ENCODE measurements around the gene ARHGAP15.

Gene ARHGAP15

GRCh38 chr2:143355870-143356269 is 226.7 kb downstream of the ARHGAP15 start:
- DNase-seq: no peak
- TF ChIP-seq POLR2A (IDR thresholded peaks at IDR 0.05; ENCODE audit: low read length) (no peak), GATA1 (IDR thresholded peaks at IDR 0.05; ENCODE audit: low read depth, low read length) (no peak)

GRCh38 chr2:143356336-143356735 is 227.1 kb downstream of the ARHGAP15 start:
- no peak for DNase-seq
- TF ChIP-seq GATA1 (IDR thresholded peaks at IDR 0.05; ENCODE audit: low read depth, low read length): no peak
- TF ChIP-seq POLR2A (IDR thresholded peaks at IDR 0.05; ENCODE audit: low read length): no peak

GRCh38 chr2:143356736-143357446 is 227.7 kb downstream of the ARHGAP15 start:
- no peak for DNase-seq
- TF ChIP-seq GATA1 (IDR thresholded peaks at IDR 0.05; ENCODE audit: low read depth, low read length) (no peak), POLR2A (IDR thresholded peaks at IDR 0.05; ENCODE audit: low read length) (no peak)

GRCh38 chr2:143357966-143358365 is 228.7 kb downstream of the ARHGAP15 start:
- DNase-seq: no peak
- no peak for TF ChIP-seq GATA1 (IDR thresholded peaks at IDR 0.05; ENCODE audit: low read depth, low read length)
- TF ChIP-seq POLR2A (IDR thresholded peaks at IDR 0.05; ENCODE audit: low read length): no peak

- no peak for DNase-seq
- TF ChIP-seq GATA1 (IDR thresholded peaks at IDR 0.05; ENCODE audit: low read depth, low read length) (no peak), POLR2A (IDR thresholded peaks at IDR 0.05; ENCODE audit: low read length) (no peak)
Measured at GRCh38 chr2:143361346-143361745, 232.1 kb downstream of the ARHGAP15 start.

GRCh38 chr2:143371616-143372015 is 242.4 kb downstream of the ARHGAP15 start:
- DNase-seq: no peak
- TF ChIP-seq POLR2A (IDR thresholded peaks at IDR 0.05; ENCODE audit: low read length): no peak
- TF ChIP-seq GATA1 (IDR thresholded peaks at IDR 0.05; ENCODE audit: low read depth, low read length): no peak

- TF ChIP-seq GATA1 (IDR thresholded peaks at IDR 0.05; ENCODE audit: low read depth, low read length) (no peak), POLR2A (IDR thresholded peaks at IDR 0.05; ENCODE audit: low read length) (no peak)
- no peak for DNase-seq
Measured at GRCh38 chr2:143375384-143375880, 246.2 kb downstream of the ARHGAP15 start.

GRCh38 chr2:143378996-143379395 is 249.8 kb downstream of the ARHGAP15 start:
- TF ChIP-seq GATA1 (IDR thresholded peaks at IDR 0.05; ENCODE audit: low read depth, low read length): no peak
- TF ChIP-seq POLR2A (IDR thresholded peaks at IDR 0.05; ENCODE audit: low read length): no peak
- DNase-seq: no peak

- no peak for DNase-seq
- no peak for TF ChIP-seq POLR2A (IDR thresholded peaks at IDR 0.05; ENCODE audit: low read length)
- no peak for TF ChIP-seq GATA1 (IDR thresholded peaks at IDR 0.05; ENCODE audit: low read depth, low read length)
Measured at GRCh38 chr2:143379955-143380354, 250.7 kb downstream of the ARHGAP15 start.

- TF ChIP-seq GATA1 (IDR thresholded peaks at IDR 0.05; ENCODE audit: low read depth, low read length) (no peak), POLR2A (IDR thresholded peaks at IDR 0.05; ENCODE audit: low read length) (no peak)
- DNase-seq: no peak
Measured at GRCh38 chr2:143382573-143382972, 253.4 kb downstream of the ARHGAP15 start.

- no peak for DNase-seq
- TF ChIP-seq GATA1 (IDR thresholded peaks at IDR 0.05; ENCODE audit: low read depth, low read length) (no peak), POLR2A (IDR thresholded peaks at IDR 0.05; ENCODE audit: low read length) (no peak)
Measured at GRCh38 chr2:143383016-143383415, 253.8 kb downstream of the ARHGAP15 start.

GRCh38 chr2:143384111-143384510 is 254.9 kb downstream of the ARHGAP15 start:
- TF ChIP-seq POLR2A (IDR thresholded peaks at IDR 0.05; ENCODE audit: low read length): no peak
- TF ChIP-seq GATA1 (IDR thresholded peaks at IDR 0.05; ENCODE audit: low read depth, low read length): no peak

GRCh38 chr2:143390171-143390570 is 261.0 kb downstream of the ARHGAP15 start:
- TF ChIP-seq GATA1 (IDR thresholded peaks at IDR 0.05; ENCODE audit: low read depth, low read length): no peak
- TF ChIP-seq POLR2A (IDR thresholded peaks at IDR 0.05; ENCODE audit: low read length): no peak

More at GRCh38 chr2:143384111-143384510, 254.9 kb downstream of the ARHGAP15 start:
- DNase-seq: no peak

GRCh38 chr2:143392358-143392757 is 263.1 kb downstream of the ARHGAP15 start:
- no peak for DNase-seq
- no peak for TF ChIP-seq GATA1 (IDR thresholded peaks at IDR 0.05; ENCODE audit: low read depth, low read length)
- TF ChIP-seq POLR2A (IDR thresholded peaks at IDR 0.05; ENCODE audit: low read length): no peak

More at GRCh38 chr2:143390171-143390570, 261.0 kb downstream of the ARHGAP15 start:
- no peak for DNase-seq

- TF ChIP-seq POLR2A (IDR thresholded peaks at IDR 0.05; ENCODE audit: low read length) (no peak), GATA1 (IDR thresholded peaks at IDR 0.05; ENCODE audit: low read depth, low read length) (no peak)
- DNase-seq: no peak
Measured at GRCh38 chr2:143394062-143394461, 264.8 kb downstream of the ARHGAP15 start.

Measured in erythroblast (primary cell).